GM18870 (cell line): Measurements from ENCODE around the gene ADD1.
A peak's percentile ranks its signal among the peaks of the same experiment; 100 is the strongest.
"Not testable (repeated sequence)": the region's sequence is repeated elsewhere in the genome, so short reads cannot be mapped to it uniquely, and the experiment has no call there.

Source experiments
- ATAC-seq: cut with Tn5 transposase; IDR thresholded peaks from one replicate; pipeline ENCODE4 v1.9.1; 2021; ENCODE audit warnings: moderate library complexity; ENCODE audit not compliant: unreplicated experiment

The ADD1 gene

GRCh38 chr4:2915789-2916188 lies 72.1 kb downstream of the ADD1 start:
- no peak for ATAC-seq

GRCh38 chr4:2916696-2917095 lies 73.1 kb downstream of the ADD1 start:
- not testable (repeated sequence) for ATAC-seq

GRCh38 chr4:2918300-2918699 lies 74.7 kb downstream of the ADD1 start:
- ATAC-seq = not testable (repeated sequence)

- ATAC-seq = not testable (repeated sequence)
Measured at GRCh38 chr4:2918714-2919113, 75.1 kb downstream of the ADD1 start.

GRCh38 chr4:2922453-2923101 lies 78.9 kb downstream of the ADD1 start:
- ATAC-seq = not testable (repeated sequence)

GRCh38 chr4:2923141-2923551 lies 79.5 kb downstream of the ADD1 start:
- ATAC-seq = no peak

GRCh38 chr4:2923668-2924173 lies 80.1 kb downstream of the ADD1 start:
- no peak for ATAC-seq

GRCh38 chr4:2924286-2924685 lies 80.6 kb downstream of the ADD1 start:
- no peak for ATAC-seq

- ATAC-seq = no peak
Measured at GRCh38 chr4:2924765-2925301, 81.2 kb downstream of the ADD1 start.

- ATAC-seq = no peak
Measured at GRCh38 chr4:2925496-2925895, 81.9 kb downstream of the ADD1 start.

GRCh38 chr4:2925931-2926860 lies 82.6 kb downstream of the ADD1 start:
- no peak for ATAC-seq

GRCh38 chr4:2927016-2927695 lies 83.5 kb downstream of the ADD1 start:
- ATAC-seq = no peak

GRCh38 chr4:2927696-2928075 lies 84.0 kb downstream of the ADD1 start:
- ATAC-seq = no peak

- ATAC-seq = no peak
Measured at GRCh38 chr4:2928242-2929176, 84.9 kb downstream of the ADD1 start.

- ATAC-seq = no peak
Measured at GRCh38 chr4:2929469-2929868, 85.8 kb downstream of the ADD1 start.

GRCh38 chr4:2930135-2930757 lies 86.6 kb downstream of the ADD1 start:
- no peak for ATAC-seq

GRCh38 chr4:2930758-2931511 lies 87.3 kb downstream of the ADD1 start:
- no peak for ATAC-seq

GRCh38 chr4:2931512-2932301 lies 88.1 kb downstream of the ADD1 start:
- peak; percentile 31 for ATAC-seq
